ENCODE measurements around the gene KIRREL3. TPM values are rescaled to one million over a fixed set of nuclear protein-coding genes. Genes with fewer than 3 reads are reported as not detected.

KIRREL3 gene
- polyA plus RNA-seq, 1 of the 3 experiments (the other 2 are of a cell fraction) = 3.7 TPM

DNA sequence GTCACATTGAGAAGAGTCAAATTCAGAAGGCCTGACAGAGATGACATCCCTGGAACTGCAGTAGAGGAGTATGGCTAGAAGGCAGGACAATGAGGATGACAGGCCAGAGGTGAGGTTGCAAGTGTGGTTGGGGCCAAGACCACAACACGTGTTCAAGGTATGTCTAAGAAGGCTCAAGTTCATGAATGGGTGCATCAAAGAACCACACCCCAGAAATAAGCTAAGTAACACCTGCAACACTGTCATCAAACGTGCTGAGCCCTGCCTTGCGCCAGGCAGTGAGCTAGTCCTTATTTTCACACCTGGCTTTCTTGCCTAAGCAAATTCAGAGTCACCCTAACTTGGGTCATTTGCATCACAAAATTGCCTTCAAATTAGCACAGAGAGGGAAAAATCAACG lies 313.6 kb downstream of the KIRREL3 start:
- POLR2A ChIA-PET = no interaction called here
- H3K4me3 ChIP-seq (ENCODE audit: low read depth in 2 of 2, low read length in 1 of 2) = no peak overlapping the region
- H4K20me1 ChIP-seq (ENCODE audit: insufficient read depth) = no peaks in the 10 kb centered on the region
- no peaks in the 10 kb centered on the region for H3F3A ChIP-seq (replicated peaks; ENCODE audit: insufficient read depth)
- no peak overlapping the region for H3K27ac ChIP-seq (ENCODE audit: low read depth in 2 of 2, low read length in 1 of 2)
- no peak overlapping the region for H3K4me2 ChIP-seq
- no peaks in the 10 kb centered on the region for H3K9me2 ChIP-seq
- no peaks in the 10 kb centered on the region for H3K36me3 ChIP-seq (replicated peaks in 1 of 2; ENCODE audit: control insufficient read depth in 1 of 2, insufficient read depth in 2 of 2, low read length in 1 of 2)
- no peak for DNase-seq
- TF ChIP-seq YY1 (IDR thresholded peaks at IDR 0.05; ENCODE audit: low read depth) = no peak
- TF ChIP-seq RXRA (IDR thresholded peaks at IDR 0.05; ENCODE audit: borderline replicate concordance, low read depth) = no peak
- TF ChIP-seq NRF1 (IDR thresholded peaks at IDR 0.05; ENCODE audit: low read depth, low read length) = no peak
- TF ChIP-seq TCF12 (IDR thresholded peaks at IDR 0.05) = no peak
- TF ChIP-seq, protein P1, sequence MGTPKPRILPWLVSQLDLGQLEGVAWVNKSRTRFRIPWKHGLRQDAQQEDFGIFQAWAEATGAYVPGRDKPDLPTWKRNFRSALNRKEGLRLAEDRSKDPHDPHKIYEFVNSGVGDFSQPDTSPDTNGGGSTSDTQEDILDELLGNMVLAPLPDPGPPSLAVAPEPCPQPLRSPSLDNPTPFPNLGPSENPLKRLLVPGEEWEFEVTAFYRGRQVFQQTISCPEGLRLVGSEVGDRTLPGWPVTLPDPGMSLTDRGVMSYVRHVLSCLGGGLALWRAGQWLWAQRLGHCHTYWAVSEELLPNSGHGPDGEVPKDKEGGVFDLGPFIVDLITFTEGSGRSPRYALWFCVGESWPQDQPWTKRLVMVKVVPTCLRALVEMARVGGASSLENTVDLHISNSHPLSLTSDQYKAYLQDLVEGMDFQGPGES (IDR thresholded peaks at IDR 0.05; ENCODE audit: low read depth, low read length) = no peak
- TF ChIP-seq POLR2AphosphoS5 (IDR thresholded peaks at IDR 0.05; ENCODE audit: low read depth, low read length) = no peak
- TF ChIP-seq SMC3 (IDR thresholded peaks at IDR 0.05; ENCODE audit: low read depth, low read length) = no peak
- TF ChIP-seq NFIC (IDR thresholded peaks at IDR 0.05; ENCODE audit: borderline replicate concordance) = no peak
- no peak for TF ChIP-seq TAF1 (IDR thresholded peaks at IDR 0.05; ENCODE audit: borderline replicate concordance, low read depth, low read length)
- no peak for TF ChIP-seq RCOR1 (IDR thresholded peaks at IDR 0.05; ENCODE audit: low read length)
- TF ChIP-seq, protein P2, sequence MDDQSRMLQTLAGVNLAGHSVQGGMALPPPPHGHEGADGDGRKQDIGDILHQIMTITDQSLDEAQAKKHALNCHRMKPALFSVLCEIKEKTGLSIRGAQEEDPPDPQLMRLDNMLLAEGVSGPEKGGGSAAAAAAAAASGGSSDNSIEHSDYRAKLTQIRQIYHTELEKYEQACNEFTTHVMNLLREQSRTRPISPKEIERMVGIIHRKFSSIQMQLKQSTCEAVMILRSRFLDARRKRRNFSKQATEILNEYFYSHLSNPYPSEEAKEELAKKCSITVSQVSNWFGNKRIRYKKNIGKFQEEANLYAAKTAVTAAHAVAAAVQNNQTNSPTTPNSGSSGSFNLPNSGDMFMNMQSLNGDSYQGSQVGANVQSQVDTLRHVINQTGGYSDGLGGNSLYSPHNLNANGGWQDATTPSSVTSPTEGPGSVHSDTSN (IDR thresholded peaks at IDR 0.05) = no peak
- TF ChIP-seq, protein P3, sequence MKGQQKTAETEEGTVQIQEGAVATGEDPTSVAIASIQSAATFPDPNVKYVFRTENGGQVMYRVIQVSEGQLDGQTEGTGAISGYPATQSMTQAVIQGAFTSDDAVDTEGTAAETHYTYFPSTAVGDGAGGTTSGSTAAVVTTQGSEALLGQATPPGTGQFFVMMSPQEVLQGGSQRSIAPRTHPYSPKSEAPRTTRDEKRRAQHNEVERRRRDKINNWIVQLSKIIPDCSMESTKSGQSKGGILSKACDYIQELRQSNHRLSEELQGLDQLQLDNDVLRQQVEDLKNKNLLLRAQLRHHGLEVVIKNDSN (IDR thresholded peaks at IDR 0.05; ENCODE audit: borderline replicate concordance, low read depth) = no peak
- TF ChIP-seq RAD21 (IDR thresholded peaks at IDR 0.05; ENCODE audit: low read length) = no peak
- no peak for TF ChIP-seq ELF1 (IDR thresholded peaks at IDR 0.05)
- TF ChIP-seq, protein P4, sequence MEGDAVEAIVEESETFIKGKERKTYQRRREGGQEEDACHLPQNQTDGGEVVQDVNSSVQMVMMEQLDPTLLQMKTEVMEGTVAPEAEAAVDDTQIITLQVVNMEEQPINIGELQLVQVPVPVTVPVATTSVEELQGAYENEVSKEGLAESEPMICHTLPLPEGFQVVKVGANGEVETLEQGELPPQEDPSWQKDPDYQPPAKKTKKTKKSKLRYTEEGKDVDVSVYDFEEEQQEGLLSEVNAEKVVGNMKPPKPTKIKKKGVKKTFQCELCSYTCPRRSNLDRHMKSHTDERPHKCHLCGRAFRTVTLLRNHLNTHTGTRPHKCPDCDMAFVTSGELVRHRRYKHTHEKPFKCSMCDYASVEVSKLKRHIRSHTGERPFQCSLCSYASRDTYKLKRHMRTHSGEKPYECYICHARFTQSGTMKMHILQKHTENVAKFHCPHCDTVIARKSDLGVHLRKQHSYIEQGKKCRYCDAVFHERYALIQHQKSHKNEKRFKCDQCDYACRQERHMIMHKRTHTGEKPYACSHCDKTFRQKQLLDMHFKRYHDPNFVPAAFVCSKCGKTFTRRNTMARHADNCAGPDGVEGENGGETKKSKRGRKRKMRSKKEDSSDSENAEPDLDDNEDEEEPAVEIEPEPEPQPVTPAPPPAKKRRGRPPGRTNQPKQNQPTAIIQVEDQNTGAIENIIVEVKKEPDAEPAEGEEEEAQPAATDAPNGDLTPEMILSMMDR (IDR thresholded peaks at IDR 0.05) = no peak
- no peak for TF ChIP-seq GATA2 (CRISPR knock-in tag; IDR thresholded peaks at IDR 0.05)
- TF ChIP-seq FOXJ3 (CRISPR knock-in tag; IDR thresholded peaks at IDR 0.05) = no peak
- TF ChIP-seq, protein P5, sequence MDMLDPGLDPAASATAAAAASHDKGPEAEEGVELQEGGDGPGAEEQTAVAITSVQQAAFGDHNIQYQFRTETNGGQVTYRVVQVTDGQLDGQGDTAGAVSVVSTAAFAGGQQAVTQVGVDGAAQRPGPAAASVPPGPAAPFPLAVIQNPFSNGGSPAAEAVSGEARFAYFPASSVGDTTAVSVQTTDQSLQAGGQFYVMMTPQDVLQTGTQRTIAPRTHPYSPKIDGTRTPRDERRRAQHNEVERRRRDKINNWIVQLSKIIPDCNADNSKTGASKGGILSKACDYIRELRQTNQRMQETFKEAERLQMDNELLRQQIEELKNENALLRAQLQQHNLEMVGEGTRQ (IDR thresholded peaks at IDR 0.05; ENCODE audit: borderline replicate concordance, low read depth, low read length) = no peak
- TF ChIP-seq GABPA (IDR thresholded peaks at IDR 0.05; ENCODE audit: low read depth) = no peak
- CTCF ChIA-PET = interaction anchor here (0.8 to 1.5 kb wide), 3 partner anchors 21 to 304 kb away, joined by 3 read pairs; no protein-coding TSS in a partner anchor
- no peaks in the 10 kb centered on the region for H3K4me1 ChIP-seq (ENCODE audit: control insufficient read depth in 1 of 2, insufficient read depth in 2 of 2, low read depth in 1 of 2, low read length in 1 of 2)
- H3K27me3 ChIP-seq (ENCODE audit: insufficient read depth) = no peaks in the 10 kb centered on the region
- 75% methylated on average over 4 of the region's 4 CpGs for WGBS (ENCODE audit: low lambda C conversion rate)
- no peaks in the 10 kb centered on the region for H3K9me3 ChIP-seq
- no peak overlapping the region for H2AFZ ChIP-seq (ENCODE audit: low read depth)
- no peaks in the 10 kb centered on the region for H3K79me2 ChIP-seq (ENCODE audit: insufficient read depth)
- no peak overlapping the region for H3K9ac ChIP-seq

Data from SK-N-SH (cell line).